ENCODE measurements around the gene TTC7B.

- TF ChIP-seq MYC (IDR thresholded peaks at IDR 0.05; ENCODE audit: low read depth, low read length) = no peak
- no peak for TF ChIP-seq CTCF (IDR thresholded peaks at IDR 0.05; ENCODE audit: low read depth, low read length)
- TF ChIP-seq POLR2A (IDR thresholded peaks at IDR 0.05; ENCODE audit: extremely low read depth, insufficient read length) = no peak
Observed at GRCh38 chr14:90556666-90557450, 259.4 kb downstream of the TTC7B start.

Data from NB4 (cell line).